ENCODE measurements around the gene POSTN.
A peak's percentile ranks its signal among the peaks of the same experiment; 100 is the strongest.

The POSTN gene

DNA sequence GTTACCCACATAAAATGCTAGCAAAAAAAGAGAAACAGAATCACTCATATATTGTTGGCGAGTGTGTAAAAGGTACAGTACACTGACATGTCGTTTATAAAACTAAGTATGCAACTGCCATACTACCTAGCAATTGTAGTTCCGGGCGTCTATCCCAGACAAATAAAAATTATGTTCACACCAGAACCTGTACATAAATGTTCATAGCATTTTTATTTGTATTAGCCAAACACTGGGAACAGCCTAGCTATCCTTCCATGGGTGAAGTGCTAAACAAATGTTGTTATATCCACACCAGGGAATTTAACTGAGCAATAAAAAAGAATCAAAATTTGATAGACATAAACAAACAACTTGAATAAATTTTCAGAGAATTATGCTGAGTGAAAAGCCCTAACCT is 28.9 kb upstream of the POSTN start:
- TF ChIP-seq ZC3H10 (CRISPR knock-in tag; IDR thresholded peaks at IDR 0.05) = no peak
- no peak for TF ChIP-seq ZNF565 (CRISPR knock-in tag; conservative IDR thresholded peaks at IDR 0.05; ENCODE audit: low read depth)
- no peak for TF ChIP-seq PPARA (CRISPR knock-in tag; IDR thresholded peaks at IDR 0.05; ENCODE audit: borderline replicate concordance)
- TF ChIP-seq TCF4 (CRISPR knock-in tag; IDR thresholded peaks at IDR 0.05; ENCODE audit: borderline replicate concordance) = no peak
- no peak for TF ChIP-seq ARNTL (CRISPR knock-in tag; IDR thresholded peaks at IDR 0.05; ENCODE audit: borderline replicate concordance, low read depth)
- TF ChIP-seq GLIS3 (CRISPR knock-in tag; IDR thresholded peaks at IDR 0.05) = no peak
- no peak for TF ChIP-seq TOX (CRISPR knock-in tag; IDR thresholded peaks at IDR 0.05; ENCODE audit: borderline replicate concordance)
- TF ChIP-seq, protein P1, sequence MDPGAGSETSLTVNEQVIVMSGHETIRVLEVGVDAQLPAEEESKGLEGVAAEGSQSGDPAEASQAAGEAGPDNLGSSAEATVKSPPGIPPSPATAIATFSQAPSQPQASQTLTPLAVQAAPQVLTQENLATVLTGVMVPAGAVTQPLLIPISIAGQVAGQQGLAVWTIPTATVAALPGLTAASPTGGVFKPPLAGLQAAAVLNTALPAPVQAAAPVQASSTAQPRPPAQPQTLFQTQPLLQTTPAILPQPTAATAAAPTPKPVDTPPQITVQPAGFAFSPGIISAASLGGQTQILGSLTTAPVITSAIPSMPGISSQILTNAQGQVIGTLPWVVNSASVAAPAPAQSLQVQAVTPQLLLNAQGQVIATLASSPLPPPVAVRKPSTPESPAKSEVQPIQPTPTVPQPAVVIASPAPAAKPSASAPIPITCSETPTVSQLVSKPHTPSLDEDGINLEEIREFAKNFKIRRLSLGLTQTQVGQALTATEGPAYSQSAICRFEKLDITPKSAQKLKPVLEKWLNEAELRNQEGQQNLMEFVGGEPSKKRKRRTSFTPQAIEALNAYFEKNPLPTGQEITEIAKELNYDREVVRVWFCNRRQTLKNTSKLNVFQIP (CRISPR knock-in tag; IDR thresholded peaks at IDR 0.05; ENCODE audit: borderline replicate concordance, low read depth) = no peak
- TF ChIP-seq, protein P2, sequence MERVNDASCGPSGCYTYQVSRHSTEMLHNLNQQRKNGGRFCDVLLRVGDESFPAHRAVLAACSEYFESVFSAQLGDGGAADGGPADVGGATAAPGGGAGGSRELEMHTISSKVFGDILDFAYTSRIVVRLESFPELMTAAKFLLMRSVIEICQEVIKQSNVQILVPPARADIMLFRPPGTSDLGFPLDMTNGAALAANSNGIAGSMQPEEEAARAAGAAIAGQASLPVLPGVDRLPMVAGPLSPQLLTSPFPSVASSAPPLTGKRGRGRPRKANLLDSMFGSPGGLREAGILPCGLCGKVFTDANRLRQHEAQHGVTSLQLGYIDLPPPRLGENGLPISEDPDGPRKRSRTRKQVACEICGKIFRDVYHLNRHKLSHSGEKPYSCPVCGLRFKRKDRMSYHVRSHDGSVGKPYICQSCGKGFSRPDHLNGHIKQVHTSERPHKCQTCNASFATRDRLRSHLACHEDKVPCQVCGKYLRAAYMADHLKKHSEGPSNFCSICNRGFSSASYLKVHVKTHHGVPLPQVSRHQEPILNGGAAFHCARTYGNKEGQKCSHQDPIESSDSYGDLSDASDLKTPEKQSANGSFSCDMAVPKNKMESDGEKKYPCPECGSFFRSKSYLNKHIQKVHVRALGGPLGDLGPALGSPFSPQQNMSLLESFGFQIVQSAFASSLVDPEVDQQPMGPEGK (CRISPR knock-in tag; IDR thresholded peaks at IDR 0.05; ENCODE audit: borderline replicate concordance) = no peak
- TF ChIP-seq ISL1 (CRISPR knock-in tag; IDR thresholded peaks at IDR 0.05) = no peak
- no peak for TF ChIP-seq ESRRG (CRISPR knock-in tag; IDR thresholded peaks at IDR 0.05)
- no peak for TF ChIP-seq RARB (CRISPR knock-in tag; IDR thresholded peaks at IDR 0.05)
- no peak for TF ChIP-seq ZNF70 (CRISPR knock-in tag; IDR thresholded peaks at IDR 0.05)
- TF ChIP-seq, protein P3, sequence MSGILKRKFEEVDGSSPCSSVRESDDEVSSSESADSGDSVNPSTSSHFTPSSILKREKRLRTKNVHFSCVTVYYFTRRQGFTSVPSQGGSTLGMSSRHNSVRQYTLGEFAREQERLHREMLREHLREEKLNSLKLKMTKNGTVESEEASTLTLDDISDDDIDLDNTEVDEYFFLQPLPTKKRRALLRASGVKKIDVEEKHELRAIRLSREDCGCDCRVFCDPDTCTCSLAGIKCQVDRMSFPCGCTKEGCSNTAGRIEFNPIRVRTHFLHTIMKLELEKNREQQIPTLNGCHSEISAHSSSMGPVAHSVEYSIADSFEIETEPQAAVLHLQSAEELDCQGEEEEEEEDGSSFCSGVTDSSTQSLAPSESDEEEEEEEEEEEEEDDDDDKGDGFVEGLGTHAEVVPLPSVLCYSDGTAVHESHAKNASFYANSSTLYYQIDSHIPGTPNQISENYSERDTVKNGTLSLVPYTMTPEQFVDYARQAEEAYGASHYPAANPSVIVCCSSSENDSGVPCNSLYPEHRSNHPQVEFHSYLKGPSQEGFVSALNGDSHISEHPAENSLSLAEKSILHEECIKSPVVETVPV (CRISPR knock-in tag; IDR thresholded peaks at IDR 0.05) = no peak
- TF ChIP-seq, protein P4, sequence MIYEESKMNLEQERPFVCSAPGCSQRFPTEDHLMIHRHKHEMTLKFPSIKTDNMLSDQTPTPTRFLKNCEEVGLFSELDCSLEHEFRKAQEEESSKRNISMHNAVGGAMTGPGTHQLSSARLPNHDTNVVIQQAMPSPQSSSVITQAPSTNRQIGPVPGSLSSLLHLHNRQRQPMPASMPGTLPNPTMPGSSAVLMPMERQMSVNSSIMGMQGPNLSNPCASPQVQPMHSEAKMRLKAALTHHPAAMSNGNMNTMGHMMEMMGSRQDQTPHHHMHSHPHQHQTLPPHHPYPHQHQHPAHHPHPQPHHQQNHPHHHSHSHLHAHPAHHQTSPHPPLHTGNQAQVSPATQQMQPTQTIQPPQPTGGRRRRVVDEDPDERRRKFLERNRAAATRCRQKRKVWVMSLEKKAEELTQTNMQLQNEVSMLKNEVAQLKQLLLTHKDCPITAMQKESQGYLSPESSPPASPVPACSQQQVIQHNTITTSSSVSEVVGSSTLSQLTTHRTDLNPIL (CRISPR knock-in tag; IDR thresholded peaks at IDR 0.05; ENCODE audit: low read depth) = no peak
- TF ChIP-seq OSR1 (CRISPR knock-in tag; IDR thresholded peaks at IDR 0.05) = no peak
- TF ChIP-seq CSDC2 (CRISPR knock-in tag; IDR thresholded peaks at IDR 0.05) = no peak
- no peak for TF ChIP-seq ZFP30 (CRISPR knock-in tag; IDR thresholded peaks at IDR 0.05)
- TF ChIP-seq ZNF8 (CRISPR knock-in tag; IDR thresholded peaks at IDR 0.05) = no peak
- no peak for ATAC-seq

DNA sequence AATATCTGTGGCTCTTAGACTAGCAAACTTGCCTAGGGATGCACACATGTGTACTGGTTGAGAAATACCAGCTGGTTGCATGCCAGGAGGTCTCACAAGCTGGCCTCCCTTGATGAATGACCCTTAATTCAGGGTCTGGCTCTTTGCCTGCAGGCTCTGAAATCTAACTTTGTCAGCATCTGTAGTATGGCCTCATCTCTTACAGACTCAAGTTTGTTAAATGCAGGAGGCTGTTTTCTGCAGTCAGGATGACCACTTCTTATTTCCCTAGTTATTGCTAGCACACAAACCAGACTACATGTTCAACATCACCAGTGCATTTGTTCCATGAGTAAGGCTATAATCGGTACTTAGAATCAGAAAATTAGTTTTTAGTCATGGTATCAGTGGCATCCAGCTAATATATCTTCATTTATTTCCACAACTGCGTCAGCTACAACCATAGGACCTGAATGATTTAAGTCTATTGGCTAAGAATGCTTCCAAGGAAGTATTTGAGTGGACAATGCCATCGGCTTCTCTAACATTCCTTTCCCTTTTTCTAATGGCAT is 23.3 kb upstream of the POSTN start:
- TF ChIP-seq ZFP30 (CRISPR knock-in tag; IDR thresholded peaks at IDR 0.05) (no peak), BACH2 (CRISPR knock-in tag; IDR thresholded peaks at IDR 0.05; ENCODE audit: borderline replicate concordance) (no peak), PPARA (CRISPR knock-in tag; IDR thresholded peaks at IDR 0.05; ENCODE audit: borderline replicate concordance) (no peak), SNAI2 (CRISPR knock-in tag; IDR thresholded peaks at IDR 0.05) (no peak), ZNF565 (CRISPR knock-in tag; conservative IDR thresholded peaks at IDR 0.05; ENCODE audit: low read depth) (no peak), ARNTL (CRISPR knock-in tag; IDR thresholded peaks at IDR 0.05; ENCODE audit: borderline replicate concordance, low read depth) (no peak), ZNF70 (CRISPR knock-in tag; IDR thresholded peaks at IDR 0.05) (no peak), TCF4 (CRISPR knock-in tag; IDR thresholded peaks at IDR 0.05; ENCODE audit: borderline replicate concordance) (peak; percentile 30; the same call in 1 of the 2 replicates), RARB (CRISPR knock-in tag; IDR thresholded peaks at IDR 0.05) (0 out of 2 replicates have a peak, but pooled peaks have one; percentile 29), ZFP3 (CRISPR knock-in tag; IDR thresholded peaks at IDR 0.05) (no peak), ZNF8 (CRISPR knock-in tag; IDR thresholded peaks at IDR 0.05) (no peak), TOX (CRISPR knock-in tag; IDR thresholded peaks at IDR 0.05; ENCODE audit: borderline replicate concordance) (peak; percentile 86; the same call in 1 of the 2 replicates), ZC3H10 (CRISPR knock-in tag; IDR thresholded peaks at IDR 0.05) (peak; percentile 95), OSR1 (CRISPR knock-in tag; IDR thresholded peaks at IDR 0.05) (no peak), CSDC2 (CRISPR knock-in tag; IDR thresholded peaks at IDR 0.05) (no peak), GLIS3 (CRISPR knock-in tag; IDR thresholded peaks at IDR 0.05) (0 out of 2 replicates have a peak, but pooled peaks have one; percentile 15), ISL1 (CRISPR knock-in tag; IDR thresholded peaks at IDR 0.05) (peak; percentile 95)
- TF ChIP-seq, protein P4 (CRISPR knock-in tag; IDR thresholded peaks at IDR 0.05; ENCODE audit: low read depth) = peak; percentile 76; the same call in 1 of the 2 replicates
- TF ChIP-seq, protein P2 (CRISPR knock-in tag; IDR thresholded peaks at IDR 0.05; ENCODE audit: borderline replicate concordance) = peak; percentile 92
- TF ChIP-seq, protein P3 (CRISPR knock-in tag; IDR thresholded peaks at IDR 0.05) = no peak; the same call in 1 of the 2 replicates
- TF ChIP-seq, protein P1 (CRISPR knock-in tag; IDR thresholded peaks at IDR 0.05; ENCODE audit: borderline replicate concordance, low read depth) = 0 out of 2 replicates have a peak, but pooled peaks have one; percentile 33
- ATAC-seq = peak; percentile 61
